SK-N-SH treated with all-trans-retinoic acid at 6 μM for 48 hours (cell line): Measurements from ENCODE around the gene GTF2H4.
A peak's percentile ranks its signal among the peaks of the same experiment; 100 is the strongest.

ENCODE experiments used
- ATAC-seq: fragments of 200-7000 bp; cut with Tn5 transposase; 3 replicates; pipeline ENCODE4 v1.9.1; 2020; ENCODE audit warnings: mild to moderate bottlenecking, moderate library complexity
- ARNTL ChIP-seq: fragments of 450-650 bp; formaldehyde crosslinking; IDR thresholded peaks from 2 replicates; pipeline ENCODE4 v1.5.0; 2020; ENCODE audit warnings: low read depth, mild to moderate bottlenecking, moderate library complexity, borderline replicate concordance
- BACH2 ChIP-seq: fragments of 250-450 bp; sonication (Bioruptor Pico); IDR thresholded peaks from 2 replicates; pipeline ENCODE4 v1.9.0; 2021; ENCODE audit warnings: mild to moderate bottlenecking, borderline replicate concordance
- CREB5 ChIP-seq: fragments of 250-450 bp; sonication (Bioruptor Pico); IDR thresholded peaks from 2 replicates; pipeline ENCODE4 v1.5.1; 2020; ENCODE audit warnings: low read depth, mild to moderate bottlenecking, moderate library complexity
- CSDC2 ChIP-seq: fragments of 250-450 bp; sonication (Bioruptor Pico); IDR thresholded peaks from 2 replicates; pipeline ENCODE4 v1.5.0; 2020; ENCODE audit warnings: mild to moderate bottlenecking, moderate library complexity
- ESRRG ChIP-seq: fragments of 250-450 bp; sonication (Bioruptor Pico); IDR thresholded peaks from 2 replicates; pipeline ENCODE4 v1.6.1; 2021; ENCODE audit warnings: mild to moderate bottlenecking
- SNAI2 ChIP-seq: fragments of 250-450 bp; sonication (Bioruptor Pico); IDR thresholded peaks from 2 replicates; pipeline ENCODE4 v1.5.0; 2020; ENCODE audit warnings: mild to moderate bottlenecking, moderate library complexity
- TCF4 ChIP-seq: fragments of 250-450 bp; sonication (Bioruptor Pico); IDR thresholded peaks from 2 replicates; pipeline ENCODE4 v1.8.0; 2021; ENCODE audit warnings: mild to moderate bottlenecking, moderate library complexity, borderline replicate concordance
- TSHZ2 ChIP-seq: fragments of 250-450 bp; sonication (Bioruptor Pico); IDR thresholded peaks from 2 replicates; pipeline ENCODE4 v1.5.0; 2020; ENCODE audit warnings: mild to moderate bottlenecking, moderate library complexity
- ZC3H10 ChIP-seq: fragments of 250-450 bp; sonication (Bioruptor Pico); IDR thresholded peaks from 2 replicates; pipeline ENCODE4 v1.5.1; 2021; ENCODE audit warnings: mild to moderate bottlenecking, moderate library complexity
- ZFP3 ChIP-seq: fragments of 250-450 bp; sonication (Bioruptor Pico); IDR thresholded peaks from 2 replicates; pipeline ENCODE4 v1.5.0; 2020; ENCODE audit warnings: mild to moderate bottlenecking, moderate library complexity
- ZFP30 ChIP-seq: fragments of 450-650 bp; formaldehyde crosslinking; IDR thresholded peaks from 2 replicates; pipeline ENCODE4 v1.5.0; 2022; ENCODE audit warnings: mild to moderate bottlenecking, moderate library complexity
- ZNF565 ChIP-seq: fragments of 450-650 bp; formaldehyde crosslinking; conservative IDR thresholded peaks from 2 replicates; pipeline ENCODE4 v1.5.0; 2020; ENCODE audit warnings: low read depth, mild to moderate bottlenecking, moderate library complexity
- ZNF8 ChIP-seq: fragments of 450-650 bp; formaldehyde crosslinking; IDR thresholded peaks from 2 replicates; pipeline ENCODE4 v1.5.0; 2020; ENCODE audit warnings: mild to moderate bottlenecking, moderate library complexity
- TF ChIP-seq, protein P1 (sequence below): fragments of 250-450 bp; sonication (Bioruptor Pico); IDR thresholded peaks from 2 replicates; pipeline ENCODE4 v1.5.1; 2021; ENCODE audit warnings: mild to moderate bottlenecking, moderate library complexity
- TF ChIP-seq, protein P2 (sequence below): fragments of 250-450 bp; sonication (Bioruptor Pico); IDR thresholded peaks from 2 replicates; pipeline ENCODE4 v1.8.0; 2021; ENCODE audit warnings: low read depth, mild to moderate bottlenecking, moderate library complexity, borderline replicate concordance

GTF2H4 gene

DNA sequence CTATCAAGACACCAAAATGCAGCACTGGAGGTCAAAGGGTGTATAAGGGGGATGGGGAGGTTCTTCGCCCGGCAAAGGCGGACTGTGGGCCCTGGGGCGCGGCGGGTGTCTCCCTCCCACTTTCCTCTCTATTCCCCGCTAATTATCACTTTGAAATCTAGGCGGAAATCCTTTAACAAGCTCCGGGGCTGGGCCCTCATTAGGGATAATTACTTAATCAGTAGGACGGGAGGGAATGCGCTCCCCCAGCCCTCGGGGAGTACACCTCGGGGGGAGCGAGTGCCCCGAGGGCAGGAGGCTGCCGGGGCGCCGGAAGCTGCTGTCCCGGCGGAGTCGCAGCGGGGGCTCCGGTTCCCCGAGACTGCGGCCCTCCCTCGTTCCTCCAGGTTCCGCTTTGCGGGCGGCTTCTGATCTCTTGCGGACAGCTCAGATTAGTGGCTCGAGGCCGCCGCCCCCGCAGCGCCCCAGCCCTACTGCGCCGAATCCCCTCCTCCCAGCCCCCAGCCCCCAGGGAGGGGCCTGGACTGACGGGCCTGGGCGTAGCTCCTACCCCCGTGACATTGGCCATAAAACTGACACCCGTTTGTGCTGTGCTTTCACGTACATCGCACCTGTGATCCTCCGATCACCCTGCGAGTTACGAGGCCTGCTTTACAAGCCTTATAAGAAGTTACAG lies 47.5 kb downstream of the GTF2H4 start:
- TF ChIP-seq ARNTL (CRISPR knock-in tag) = no peak
- no peak for TF ChIP-seq ZFP3 (CRISPR knock-in tag)
- no peak for TF ChIP-seq CSDC2 (CRISPR knock-in tag)
- TF ChIP-seq SNAI2 = no peak
- TF ChIP-seq ESRRG (CRISPR knock-in tag) = no peak
- ATAC-seq = peak; percentile 78

GRCh38 chr6:30957716-30958115 lies 49.7 kb downstream of the GTF2H4 start:
- ATAC-seq = no peak
- TF ChIP-seq ARNTL (CRISPR knock-in tag) (no peak), ZC3H10 (CRISPR knock-in tag) (no peak), TCF4 (CRISPR knock-in tag) (no peak), ZNF565 (CRISPR knock-in tag) (no peak), CREB5 (CRISPR knock-in tag) (no peak)
- TF ChIP-seq, protein P1, sequence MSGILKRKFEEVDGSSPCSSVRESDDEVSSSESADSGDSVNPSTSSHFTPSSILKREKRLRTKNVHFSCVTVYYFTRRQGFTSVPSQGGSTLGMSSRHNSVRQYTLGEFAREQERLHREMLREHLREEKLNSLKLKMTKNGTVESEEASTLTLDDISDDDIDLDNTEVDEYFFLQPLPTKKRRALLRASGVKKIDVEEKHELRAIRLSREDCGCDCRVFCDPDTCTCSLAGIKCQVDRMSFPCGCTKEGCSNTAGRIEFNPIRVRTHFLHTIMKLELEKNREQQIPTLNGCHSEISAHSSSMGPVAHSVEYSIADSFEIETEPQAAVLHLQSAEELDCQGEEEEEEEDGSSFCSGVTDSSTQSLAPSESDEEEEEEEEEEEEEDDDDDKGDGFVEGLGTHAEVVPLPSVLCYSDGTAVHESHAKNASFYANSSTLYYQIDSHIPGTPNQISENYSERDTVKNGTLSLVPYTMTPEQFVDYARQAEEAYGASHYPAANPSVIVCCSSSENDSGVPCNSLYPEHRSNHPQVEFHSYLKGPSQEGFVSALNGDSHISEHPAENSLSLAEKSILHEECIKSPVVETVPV (CRISPR knock-in tag) = no peak
- TF ChIP-seq, protein P2, sequence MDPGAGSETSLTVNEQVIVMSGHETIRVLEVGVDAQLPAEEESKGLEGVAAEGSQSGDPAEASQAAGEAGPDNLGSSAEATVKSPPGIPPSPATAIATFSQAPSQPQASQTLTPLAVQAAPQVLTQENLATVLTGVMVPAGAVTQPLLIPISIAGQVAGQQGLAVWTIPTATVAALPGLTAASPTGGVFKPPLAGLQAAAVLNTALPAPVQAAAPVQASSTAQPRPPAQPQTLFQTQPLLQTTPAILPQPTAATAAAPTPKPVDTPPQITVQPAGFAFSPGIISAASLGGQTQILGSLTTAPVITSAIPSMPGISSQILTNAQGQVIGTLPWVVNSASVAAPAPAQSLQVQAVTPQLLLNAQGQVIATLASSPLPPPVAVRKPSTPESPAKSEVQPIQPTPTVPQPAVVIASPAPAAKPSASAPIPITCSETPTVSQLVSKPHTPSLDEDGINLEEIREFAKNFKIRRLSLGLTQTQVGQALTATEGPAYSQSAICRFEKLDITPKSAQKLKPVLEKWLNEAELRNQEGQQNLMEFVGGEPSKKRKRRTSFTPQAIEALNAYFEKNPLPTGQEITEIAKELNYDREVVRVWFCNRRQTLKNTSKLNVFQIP (CRISPR knock-in tag) = no peak

GRCh38 chr6:30960907-30961673 lies 53.1 kb downstream of the GTF2H4 start:
- no peak for TF ChIP-seq TSHZ2
- TF ChIP-seq, protein P1 (CRISPR knock-in tag) = no peak
- TF ChIP-seq TCF4 (CRISPR knock-in tag) = no peak
- no peak for TF ChIP-seq BACH2 (CRISPR knock-in tag)
- TF ChIP-seq CSDC2 (CRISPR knock-in tag) = no peak
- peak; percentile 24; the same call in 1 of the 3 replicates for ATAC-seq

GRCh38 chr6:30962716-30963115 lies 54.7 kb downstream of the GTF2H4 start:
- no peak for TF ChIP-seq ZNF8 (CRISPR knock-in tag)
- no peak for ATAC-seq

- peak; percentile 64 for ATAC-seq
- TF ChIP-seq ZFP30 = no peak
Measured at GRCh38 chr6:30963641-30964040, 55.6 kb downstream of the GTF2H4 start.
